Endothelial cell of umbilical vein (primary cell): ENCODE measurements around the gene KASH5.

Source experiments
- EZH2 ChIP-seq: IDR thresholded peaks from 2 replicates; pipeline ENCODE4 v1.6.1; 2012; ENCODE audit warnings: borderline replicate concordance, low read depth, mild to moderate bottlenecking, moderate library complexity, low read length, inconsistent platforms; ENCODE audit not compliant: severe bottlenecking
- FOS ChIP-seq: IDR thresholded peaks from 2 replicates; pipeline ENCODE4 v1.6.1; 2011; ENCODE audit warnings: mild to moderate bottlenecking, low read length, moderate library complexity, borderline replicate concordance; ENCODE audit not compliant: insufficient read depth
- GATA2 ChIP-seq: IDR thresholded peaks from 2 replicates; pipeline ENCODE4 v1.7.0; 2011; ENCODE audit warnings: low read depth, mild to moderate bottlenecking, moderate library complexity, mixed read lengths, low read length; ENCODE audit not compliant: insufficient read length, insufficient read depth
- JUN ChIP-seq: IDR thresholded peaks from 2 replicates; pipeline ENCODE4 v1.6.1; 2011; ENCODE audit warnings: borderline replicate concordance, low read depth; ENCODE audit not compliant: insufficient read length, insufficient read depth
- POLR2A ChIP-seq: IDR thresholded peaks from 2 replicates; pipeline ENCODE4 v1.6.1; 2012; ENCODE audit warnings: low read depth, mild to moderate bottlenecking, control low read depth, low read length
- POLR2AphosphoS5 ChIP-seq: IDR thresholded peaks from 2 replicates; pipeline ENCODE4 v1.6.1; 2012; ENCODE audit warnings: low read depth, mild to moderate bottlenecking, control low read depth, low read length, moderate library complexity; ENCODE audit not compliant: insufficient read depth
- TF ChIP-seq, protein P1 (sequence below), 2 donors: IDR thresholded peaks; 1 replicate in 1 of 2; 2 replicates in 1 of 2; pipeline ENCODE4 v1.5.1; 2011; ENCODE audit warnings: low read length in 2 of 2, mild to moderate bottlenecking in 2 of 2, moderate library complexity in 2 of 2, control low read depth in 1 of 2, inconsistent platforms in 1 of 2, low read depth in 1 of 2; ENCODE audit not compliant: insufficient read depth in 1 of 2; ENCODE audit errors: extremely low read depth in 1 of 2
- TF ChIP-seq, protein P2 (sequence below): IDR thresholded peaks from 2 replicates; pipeline ENCODE4 v1.6.1; 2011; ENCODE audit not compliant: insufficient read depth, insufficient read length

DNA sequence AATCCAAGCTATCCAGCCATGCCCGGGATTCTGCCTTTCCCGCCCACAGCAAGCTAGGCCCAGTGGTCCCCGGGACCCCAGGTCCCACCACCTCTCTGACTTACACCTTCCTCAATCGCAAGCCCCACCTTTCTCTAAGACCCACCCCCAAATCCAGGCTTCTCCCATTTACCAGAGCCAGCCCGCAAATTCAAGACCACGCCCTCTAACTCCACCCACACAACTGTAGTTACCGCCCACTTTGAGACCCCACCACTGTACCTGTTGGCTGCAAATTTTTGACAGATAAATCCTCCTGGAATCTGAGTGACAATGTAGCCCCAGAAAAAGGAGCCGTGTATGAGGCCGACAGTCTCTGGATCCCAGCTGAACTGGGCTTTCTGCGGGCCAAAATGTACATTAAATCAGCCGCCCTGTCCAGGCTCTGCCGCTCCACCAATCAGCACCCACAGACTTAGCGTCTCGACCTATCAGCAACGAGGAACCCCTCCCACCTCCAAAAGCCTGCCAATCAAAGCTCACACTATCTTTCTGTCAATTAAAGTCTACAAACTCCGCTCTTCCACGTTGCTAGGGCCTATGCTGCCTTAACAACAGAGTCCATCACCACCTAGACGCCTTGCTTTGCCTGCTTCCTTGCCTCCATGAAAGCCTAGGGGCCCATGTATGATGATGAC is 47.0 kb downstream of the KASH5 start:
- TF ChIP-seq, protein P1, sequence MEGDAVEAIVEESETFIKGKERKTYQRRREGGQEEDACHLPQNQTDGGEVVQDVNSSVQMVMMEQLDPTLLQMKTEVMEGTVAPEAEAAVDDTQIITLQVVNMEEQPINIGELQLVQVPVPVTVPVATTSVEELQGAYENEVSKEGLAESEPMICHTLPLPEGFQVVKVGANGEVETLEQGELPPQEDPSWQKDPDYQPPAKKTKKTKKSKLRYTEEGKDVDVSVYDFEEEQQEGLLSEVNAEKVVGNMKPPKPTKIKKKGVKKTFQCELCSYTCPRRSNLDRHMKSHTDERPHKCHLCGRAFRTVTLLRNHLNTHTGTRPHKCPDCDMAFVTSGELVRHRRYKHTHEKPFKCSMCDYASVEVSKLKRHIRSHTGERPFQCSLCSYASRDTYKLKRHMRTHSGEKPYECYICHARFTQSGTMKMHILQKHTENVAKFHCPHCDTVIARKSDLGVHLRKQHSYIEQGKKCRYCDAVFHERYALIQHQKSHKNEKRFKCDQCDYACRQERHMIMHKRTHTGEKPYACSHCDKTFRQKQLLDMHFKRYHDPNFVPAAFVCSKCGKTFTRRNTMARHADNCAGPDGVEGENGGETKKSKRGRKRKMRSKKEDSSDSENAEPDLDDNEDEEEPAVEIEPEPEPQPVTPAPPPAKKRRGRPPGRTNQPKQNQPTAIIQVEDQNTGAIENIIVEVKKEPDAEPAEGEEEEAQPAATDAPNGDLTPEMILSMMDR (IDR thresholded peaks at IDR 0.05; ENCODE audit: extremely low read depth in 1 of 2, insufficient read depth in 1 of 2, low read depth in 1 of 2, low read length in 2 of 2), result no peak
- TF ChIP-seq JUN (no peak), GATA2 (no peak), POLR2A (no peak), POLR2AphosphoS5 (no peak), EZH2 (no peak), FOS (no peak)
- TF ChIP-seq, protein P2, sequence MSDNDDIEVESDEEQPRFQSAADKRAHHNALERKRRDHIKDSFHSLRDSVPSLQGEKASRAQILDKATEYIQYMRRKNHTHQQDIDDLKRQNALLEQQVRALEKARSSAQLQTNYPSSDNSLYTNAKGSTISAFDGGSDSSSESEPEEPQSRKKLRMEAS, result no peak
